Subcutaneous abdominal adipose tissue (tissue), 5 donors: Measurements from ENCODE around the gene HCN1.

ENCODE experiments used
- H3K27ac ChIP-seq: one replicate; pipeline ENCODE4 v1.7.0; 2013; ENCODE audit warnings: low read depth, mild to moderate bottlenecking, inconsistent platforms, low read length, moderate library complexity
- H3K27me3 ChIP-seq, 5 donors: one replicate each; pipeline ENCODE4 v1.7.0; 2013; ENCODE audit warnings: low read length in 5 of 5, inconsistent platforms in 1 of 5; ENCODE audit not compliant: control insufficient read depth in 5 of 5, insufficient read depth in 4 of 5
- H3K36me3 ChIP-seq, 5 donors: one replicate each; pipeline ENCODE4 v1.7.0; 2013; ENCODE audit warnings: low read length in 5 of 5; ENCODE audit not compliant: control insufficient read depth in 5 of 5, insufficient read depth in 5 of 5
- H3K4me1 ChIP-seq, 5 donors: one replicate each; pipeline ENCODE4 v1.7.0; 2013; ENCODE audit warnings: low read length in 5 of 5, mild to moderate bottlenecking in 3 of 5, moderate library complexity in 1 of 5; ENCODE audit not compliant: control insufficient read depth in 5 of 5, insufficient read depth in 5 of 5
- H3K4me3 ChIP-seq, 5 donors: one replicate each; pipeline ENCODE4 v1.7.0; 2013; ENCODE audit warnings: low read length in 5 of 5, low read depth in 1 of 5
- H3K9ac ChIP-seq, 5 donors: one replicate each; pipeline ENCODE4 v1.7.0; 2013; ENCODE audit warnings: low read length in 5 of 5, mild to moderate bottlenecking in 4 of 5, moderate library complexity in 3 of 5
- H3K9me3 ChIP-seq, 5 donors: one replicate each; pipeline ENCODE4 v1.7.0; 2013; ENCODE audit warnings: low read length in 5 of 5; ENCODE audit not compliant: control insufficient read depth in 5 of 5
- donor health status: healthy.
- donor health status: healthy.
- donor health status: healthy.
- donor health status: healthy.
- donor health status: healthy.

The HCN1 gene

DNA sequence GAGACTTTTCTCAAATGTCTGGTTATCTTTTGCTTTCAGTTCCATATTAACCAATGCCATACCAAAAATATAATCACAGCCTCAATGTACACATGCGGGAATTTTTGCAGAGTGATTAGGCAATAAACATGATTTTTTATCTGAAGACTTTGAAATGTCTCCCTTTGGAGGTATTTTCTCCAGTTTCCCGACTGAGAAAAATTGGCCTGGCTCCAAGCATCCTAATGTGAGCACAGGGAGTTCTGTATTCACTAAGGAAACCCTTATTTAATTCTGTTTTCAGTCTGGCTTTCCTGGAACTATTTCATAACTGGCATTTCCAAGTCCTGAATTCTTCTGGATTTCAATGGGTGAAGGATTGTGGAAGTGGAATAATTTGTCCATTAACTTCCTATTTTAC is 8.5 kb downstream of the HCN1 start:
- no peaks in the 10 kb centered on the region for H3K4me1 ChIP-seq
- H3K27ac ChIP-seq: no peak overlapping the region
- peaks cover 0 to 6% (median 3%) of the 10 kb centered on the region in 5 donors for H3K27me3 ChIP-seq
- H3K9ac ChIP-seq: no peak overlapping the region
- H3K9me3 ChIP-seq: no peaks in the 10 kb centered on the region
- no peak overlapping the region for H3K4me3 ChIP-seq
- no peaks in the 10 kb centered on the region for H3K36me3 ChIP-seq

DNA sequence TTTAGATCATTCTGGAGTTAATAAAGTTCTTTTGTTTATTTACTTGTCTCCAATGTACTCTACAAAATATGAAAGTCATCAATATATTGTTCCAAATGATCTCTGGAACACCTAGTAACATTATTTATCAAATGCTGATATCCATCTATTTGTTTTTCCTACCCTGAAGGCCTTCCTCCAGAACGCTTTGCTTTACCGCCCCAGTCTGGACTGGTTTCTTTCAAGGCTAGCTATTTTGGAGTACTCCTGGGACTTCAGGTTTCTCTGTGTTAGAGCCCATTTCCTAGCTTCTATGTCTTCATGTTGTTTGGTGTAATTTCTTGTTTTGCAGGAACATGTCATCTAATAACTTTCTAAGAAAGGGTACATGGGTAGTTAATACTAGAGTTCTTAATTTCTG is 9.6 kb downstream of the HCN1 start:
- H3K27ac ChIP-seq: no peak overlapping the region
- H3K36me3 ChIP-seq: no peaks in the 10 kb centered on the region
- peaks cover 0 to 2% (median 0%) of the 10 kb centered on the region in 5 donors for H3K27me3 ChIP-seq
- no peak overlapping the region for H3K9ac ChIP-seq
- H3K4me1 ChIP-seq: no peaks in the 10 kb centered on the region
- no peak overlapping the region for H3K4me3 ChIP-seq
- H3K9me3 ChIP-seq: no peaks in the 10 kb centered on the region

DNA sequence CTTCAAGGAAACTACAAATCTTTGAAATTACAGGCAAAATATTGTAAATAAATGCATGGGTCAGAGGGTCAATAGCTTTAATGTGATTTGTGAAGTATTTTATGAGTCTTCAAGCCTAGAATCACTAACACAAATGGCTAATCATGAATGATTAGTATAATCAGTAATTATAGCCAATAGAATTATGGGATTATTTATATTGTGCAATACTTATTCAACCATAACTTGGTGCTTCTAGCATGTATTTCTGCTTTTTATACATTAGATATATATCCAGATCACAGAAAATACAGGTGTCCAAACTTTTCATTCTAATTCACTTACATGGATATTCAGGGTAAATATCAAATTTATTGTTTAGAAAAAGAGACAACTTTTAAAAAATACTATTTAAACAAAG is 12.1 kb downstream of the HCN1 start:
- no peaks in the 10 kb centered on the region for H3K9me3 ChIP-seq
- H3K27ac ChIP-seq: no peak overlapping the region
- no peak overlapping the region for H3K4me3 ChIP-seq
- no peaks in the 10 kb centered on the region for H3K36me3 ChIP-seq
- no peaks in the 10 kb centered on the region for H3K4me1 ChIP-seq
- H3K27me3 ChIP-seq: no peaks in the 10 kb centered on the region
- no peak overlapping the region for H3K9ac ChIP-seq

DNA sequence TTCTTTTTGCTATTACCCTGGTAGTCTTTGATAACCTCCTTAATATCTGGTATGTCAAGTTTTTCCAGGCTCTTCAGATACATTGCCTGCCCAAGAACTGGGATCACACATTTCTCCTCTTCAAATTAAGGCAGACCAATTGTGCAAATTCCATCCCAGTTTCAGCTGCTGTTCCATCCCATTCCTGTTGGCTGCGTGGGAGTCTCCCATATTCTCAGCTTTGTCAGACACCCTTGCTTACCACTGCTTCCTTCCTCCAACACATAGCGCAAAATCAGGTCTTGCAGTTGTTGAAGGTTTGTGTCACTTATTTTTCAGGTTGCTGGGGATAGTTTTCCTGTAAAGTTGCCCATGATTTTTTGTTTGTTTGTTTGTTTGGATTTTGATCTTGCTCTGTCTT is 15.2 kb downstream of the HCN1 start:
- H3K9ac ChIP-seq: no peak overlapping the region
- no peaks in the 10 kb centered on the region for H3K9me3 ChIP-seq
- H3K4me3 ChIP-seq: no peak overlapping the region
- H3K27me3 ChIP-seq: no peaks in the 10 kb centered on the region
- no peak overlapping the region for H3K27ac ChIP-seq
- H3K36me3 ChIP-seq: no peaks in the 10 kb centered on the region
- no peaks in the 10 kb centered on the region for H3K4me1 ChIP-seq

DNA sequence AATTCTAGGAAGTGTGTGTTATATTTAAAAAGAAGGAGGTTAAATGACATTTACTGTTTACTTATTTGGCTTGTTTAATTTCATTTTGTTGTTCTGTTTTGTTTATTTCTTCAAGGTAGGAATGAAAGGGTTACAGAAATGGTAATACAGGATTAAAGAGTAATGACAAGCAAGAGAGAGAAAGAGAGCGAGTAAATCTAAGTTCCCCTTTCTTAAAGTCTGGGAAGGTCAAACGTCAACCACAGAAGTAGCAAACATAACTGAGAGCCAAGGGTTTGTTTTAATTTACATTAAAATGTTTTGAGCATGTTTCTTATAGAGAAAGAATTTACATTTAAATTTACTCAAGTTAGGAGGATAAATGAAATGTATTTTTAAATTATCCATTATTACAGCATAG is 18.7 kb downstream of the HCN1 start:
- H3K4me3 ChIP-seq: no peak overlapping the region

DNA sequence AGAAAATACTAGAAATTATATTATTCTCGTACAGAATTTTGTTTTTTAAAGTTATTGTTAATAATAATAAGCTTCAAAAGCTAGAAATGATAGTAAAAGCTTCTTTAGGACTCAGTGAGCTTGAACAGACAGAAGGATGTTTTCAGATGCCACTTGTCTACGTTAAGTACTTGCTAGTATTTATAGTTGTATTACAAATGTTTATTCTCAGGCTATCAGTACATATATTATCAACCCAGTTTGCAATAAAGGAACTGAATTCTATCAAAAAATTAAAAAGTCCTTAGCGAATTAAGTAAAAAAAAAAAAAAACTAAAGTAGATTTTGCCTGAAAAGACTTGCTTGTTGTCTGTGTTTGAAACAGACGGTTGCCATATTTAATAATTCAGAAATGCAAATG is 23.9 kb downstream of the HCN1 start:
- Histone ChIP-seq H3K27ac (no peak overlapping the region), H3K4me1 (no peaks in the 10 kb centered on the region), H3K9me3 (no peaks in the 10 kb centered on the region), H3K36me3 (no peaks in the 10 kb centered on the region), H3K9ac (no peak overlapping the region), H3K27me3 (no peaks in the 10 kb centered on the region), H3K4me3 (no peak overlapping the region)

More for the DNA sequence above, 18.7 kb downstream of the HCN1 start:
- Histone ChIP-seq H3K27ac (no peak overlapping the region), H3K9ac (no peak overlapping the region), H3K9me3 (no peaks in the 10 kb centered on the region), H3K27me3 (no peaks in the 10 kb centered on the region), H3K36me3 (no peaks in the 10 kb centered on the region), H3K4me1 (no peaks in the 10 kb centered on the region)

DNA sequence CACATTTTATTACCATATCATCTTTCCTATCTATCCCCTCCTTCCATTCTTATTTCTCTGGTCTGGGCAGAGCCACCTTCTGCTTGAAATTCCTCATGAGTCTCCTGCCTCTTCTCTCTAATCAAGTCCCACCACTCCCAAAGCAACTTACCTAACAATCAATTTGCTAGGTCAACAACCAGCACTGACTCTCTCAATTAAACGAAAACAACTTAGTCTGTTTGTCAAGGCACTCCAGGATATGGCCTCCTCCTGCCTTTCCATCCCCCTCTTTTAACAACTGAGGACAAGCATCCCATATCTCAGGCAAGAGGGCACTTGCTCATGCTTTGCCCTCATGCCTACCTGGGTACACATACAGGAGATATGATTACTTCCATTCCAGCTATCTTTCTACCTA is 47.4 kb downstream of the HCN1 start:
- no peaks in the 10 kb centered on the region for H3K27me3 ChIP-seq
- no peaks in the 10 kb centered on the region for H3K9me3 ChIP-seq
- no peaks in the 10 kb centered on the region for H3K36me3 ChIP-seq
- H3K9ac ChIP-seq: no peak overlapping the region
- H3K4me1 ChIP-seq: no peaks in the 10 kb centered on the region
- H3K27ac ChIP-seq: no peak overlapping the region
- H3K4me3 ChIP-seq: no peak overlapping the region

DNA sequence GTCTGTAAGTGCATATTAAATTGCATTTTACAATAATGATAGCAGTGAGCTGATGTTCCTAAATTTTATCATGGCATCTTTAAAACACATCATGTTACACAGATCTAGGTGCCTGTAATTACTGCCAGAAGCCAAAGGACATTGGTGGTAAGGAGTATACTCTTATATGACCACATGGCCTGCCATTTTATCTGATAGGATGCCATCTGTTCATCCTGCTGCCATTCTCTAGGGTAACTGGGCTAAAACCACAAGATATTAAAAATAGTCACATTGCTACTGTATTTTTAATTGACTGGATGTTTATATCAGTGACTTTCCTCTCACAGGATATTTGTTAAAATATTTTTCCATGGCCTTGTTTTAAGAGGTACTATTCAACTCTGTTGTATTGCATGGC is 53.1 kb downstream of the HCN1 start:
- Histone ChIP-seq H3K4me1 (no peaks in the 10 kb centered on the region), H3K9ac (no peak overlapping the region), H3K4me3 (no peak overlapping the region), H3K36me3 (no peaks in the 10 kb centered on the region), H3K9me3 (no peaks in the 10 kb centered on the region), H3K27me3 (no peaks in the 10 kb centered on the region), H3K27ac (no peak overlapping the region)

DNA sequence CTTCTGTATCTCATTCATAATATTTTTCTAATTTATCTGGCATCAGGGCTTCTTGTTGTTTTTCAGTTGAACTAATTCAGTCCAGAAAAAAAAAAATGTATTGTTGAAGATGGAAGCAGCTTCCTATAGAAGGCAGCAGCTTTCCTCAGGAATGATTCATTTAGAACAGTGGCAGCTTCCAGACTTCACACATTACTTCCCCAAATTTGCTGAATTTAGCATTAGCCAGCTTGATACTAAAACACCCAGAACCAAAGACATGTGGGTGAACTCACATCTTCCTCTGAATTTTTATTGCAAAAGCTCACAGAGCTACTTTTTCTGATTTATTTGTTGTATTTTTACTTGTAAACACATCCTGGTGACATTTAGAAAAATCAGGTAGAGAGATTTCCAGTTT is 53.8 kb downstream of the HCN1 start:
- Histone ChIP-seq H3K36me3 (no peaks in the 10 kb centered on the region), H3K9me3 (no peaks in the 10 kb centered on the region), H3K9ac (no peak overlapping the region), H3K27me3 (no peaks in the 10 kb centered on the region), H3K4me1 (no peaks in the 10 kb centered on the region), H3K27ac (no peak overlapping the region), H3K4me3 (no peak overlapping the region)

DNA sequence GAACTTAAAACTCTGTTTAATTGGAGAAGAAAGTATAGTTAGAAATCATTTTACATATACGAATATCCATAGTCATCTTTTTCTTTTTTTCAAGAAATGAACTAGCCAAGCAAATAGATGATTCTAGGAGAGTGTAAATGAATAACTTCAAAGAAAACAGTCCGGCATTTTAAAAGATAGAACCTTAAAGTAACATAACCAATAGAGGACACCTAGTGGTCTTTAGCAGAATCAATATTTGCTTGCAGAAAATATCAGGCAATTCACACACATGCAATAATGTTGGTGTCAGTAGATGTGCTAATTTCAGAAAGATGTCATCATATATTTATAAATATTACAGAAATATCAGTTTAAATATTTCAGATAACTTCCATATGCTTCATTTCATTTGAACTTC is 57.1 kb downstream of the HCN1 start:
- Histone ChIP-seq H3K9me3 (no peaks in the 10 kb centered on the region), H3K36me3 (no peaks in the 10 kb centered on the region), H3K27ac (no peak overlapping the region), H3K4me3 (no peak overlapping the region), H3K4me1 (no peaks in the 10 kb centered on the region), H3K9ac (no peak overlapping the region), H3K27me3 (no peaks in the 10 kb centered on the region)

DNA sequence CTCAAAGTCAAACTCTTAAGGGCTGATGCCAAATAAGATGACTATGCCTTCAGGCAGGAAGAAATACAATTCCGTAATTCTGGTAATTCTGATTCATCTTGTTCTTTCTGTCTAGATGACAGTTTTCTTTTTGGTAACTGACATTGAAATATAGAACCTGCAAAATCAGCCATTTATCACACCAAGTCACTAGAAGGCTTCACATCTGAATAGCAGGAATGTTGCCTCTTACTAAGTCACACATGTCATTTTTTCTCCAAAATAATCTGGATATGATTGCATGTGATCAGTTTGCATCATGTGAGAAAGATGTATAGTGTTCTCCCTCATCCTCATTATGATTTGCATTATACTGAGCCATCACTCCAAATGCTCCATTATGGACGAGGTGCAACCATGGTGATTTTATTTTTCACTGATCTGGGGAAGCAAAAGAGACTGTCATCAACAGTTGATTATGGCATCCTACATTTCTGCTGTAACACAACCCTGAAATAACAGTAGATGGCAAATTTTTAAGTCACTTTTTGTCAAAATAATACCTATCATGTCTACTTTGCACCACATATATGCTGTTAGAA is 69.0 kb downstream of the HCN1 start:
- Histone ChIP-seq H3K9ac (no peak overlapping the region), H3K36me3 (no peaks in the 10 kb centered on the region), H3K27ac (no peak overlapping the region), H3K9me3 (no peaks in the 10 kb centered on the region), H3K27me3 (no peaks in the 10 kb centered on the region), H3K4me3 (no peak overlapping the region), H3K4me1 (no peaks in the 10 kb centered on the region)
